ENCODE results near the gene MANBA. TPM values are rescaled to one million over a fixed set of nuclear protein-coding genes. Genes with fewer than 3 reads are reported as not detected.

MANBA gene
- total and polyA plus RNA-seq, 2 of the 13 experiments (the other 11 are each of a cell fraction or from before 2014, with no cell fraction given): 11.7 to 33.3 TPM

- H3K4me3 ChIP-seq (replicated peaks in 1 of 3; ENCODE audit: insufficient read depth in 1 of 3, low read depth in 2 of 3, low read length in 3 of 3): no peak overlapping the region
- H3K9me3 ChIP-seq (ENCODE audit: low read length): no peaks in the 10 kb centered on the region
- no peak overlapping the region for H3K4me2 ChIP-seq (ENCODE audit: low read depth, low read length)
- ATAC-seq (peak; percentile 11; the same call in 2 of the 3 replicates), FAIRE-seq (no peak), DNase-seq (ENCODE audit: low spot score) (no peak)
- H3K9ac ChIP-seq (ENCODE audit: insufficient read depth, low read depth, low read length): no peak overlapping the region
- in situ Hi-C loops (cut with HindIII; ENCODE audit: extremely low pct_ligation_motif_present, low pct_unique_long_range_greater_than_20kb) (no loop called here), intact Hi-C loops (cut with micrococcal nuclease; ENCODE audit: unreplicated experiment) (no loop called here)
- ChIA-PET POLR2A (interaction anchor here (1.1 kb wide), 1 partner anchor 41 kb away, joined by 3 read pairs; no protein-coding TSS in a partner anchor), CTCF (ENCODE audit: low intra/inter-chr PET ratio, low total read pairs) (no interaction called here)
- no peaks in the 10 kb centered on the region for H3K4me1 ChIP-seq (ENCODE audit: insufficient read depth, low read length)
- WGBS (ENCODE audit: low lambda C conversion rate): 94% methylated on average over 7 of the region's 7 CpGs
- H3K27ac ChIP-seq (ENCODE audit: extremely low read length, insufficient read depth, low read length): no peak overlapping the region
- no peaks in the 10 kb centered on the region for H4K20me1 ChIP-seq (ENCODE audit: insufficient read depth, low read length)
- no peaks in the 10 kb centered on the region for H3K27me3 ChIP-seq (ENCODE audit: control insufficient read depth in 1 of 2, insufficient read depth in 2 of 2, low read length in 2 of 2)
- no TSS peak for BruUV-seq (replicated peaks)
- H3K36me3 ChIP-seq (replicated peaks in 1 of 2; ENCODE audit: control insufficient read depth in 1 of 2, insufficient read depth in 2 of 2, low read length in 2 of 2): no peaks in the 10 kb centered on the region; a peak in 1 of 5 replicates
- H3K79me2 ChIP-seq (ENCODE audit: insufficient read depth, low read length): no peaks in the 10 kb centered on the region
- H2AFZ ChIP-seq (ENCODE audit: low read length): no peak overlapping the region
- TF ChIP-seq ADNP (CRISPR knock-in tag; IDR thresholded peaks at IDR 0.05) (no peak), E2F2 (CRISPR knock-in tag; IDR thresholded peaks at IDR 0.05; ENCODE audit: borderline replicate concordance) (no peak), HNF1B (CRISPR knock-in tag; IDR thresholded peaks at IDR 0.05) (no peak), KLF13 (CRISPR knock-in tag; IDR thresholded peaks at IDR 0.05) (no peak), ZHX2 (IDR thresholded peaks at IDR 0.05; ENCODE audit: low read depth) (no peak), ZHX2 (CRISPR knock-in tag; IDR thresholded peaks at IDR 0.05; ENCODE audit: borderline replicate concordance) (no peak), FUBP1 (CRISPR knock-in tag; IDR thresholded peaks at IDR 0.05; ENCODE audit: borderline replicate concordance) (no peak), KLF15 (CRISPR knock-in tag; IDR thresholded peaks at IDR 0.05; ENCODE audit: borderline replicate concordance) (no peak), ZBTB43 (CRISPR knock-in tag; conservative IDR thresholded peaks at IDR 0.05) (no peak), ZNF720 (CRISPR knock-in tag; IDR thresholded peaks at IDR 0.05) (no peak), MYNN (CRISPR knock-in tag; IDR thresholded peaks at IDR 0.05; ENCODE audit: low read depth) (no peak)
These were observed 26.5 kb upstream of the MANBA start for GRCh38 chr4:102787096-102787881.
